ENCODE measurements around the gene ZBTB46.

Gene ZBTB46

GRCh38 chr20:63746751-63747315 is 84.2 kb downstream of the ZBTB46 start:
- no peak for DNase-seq (ENCODE audit: low read depth, low spot score)

- no peak for DNase-seq (ENCODE audit: low read depth, low spot score)
Measured at GRCh38 chr20:63745961-63746731, 84.9 kb downstream of the ZBTB46 start.

GRCh38 chr20:63745424-63745805 is 85.6 kb downstream of the ZBTB46 start:
- DNase-seq (ENCODE audit: low read depth, low spot score): no peak

GRCh38 chr20:63744574-63745423 is 86.3 kb downstream of the ZBTB46 start:
- no peak for DNase-seq (ENCODE audit: low read depth, low spot score)

GRCh38 chr20:63744158-63744557 is 86.9 kb downstream of the ZBTB46 start:
- no peak for DNase-seq (ENCODE audit: low read depth, low spot score)

GRCh38 chr20:63743210-63743970 is 87.7 kb downstream of the ZBTB46 start:
- DNase-seq (ENCODE audit: low read depth, low spot score): no peak

- no peak for DNase-seq (ENCODE audit: low read depth, low spot score)
Measured at GRCh38 chr20:63742381-63743024, 88.6 kb downstream of the ZBTB46 start.

- no peak for DNase-seq (ENCODE audit: low read depth, low spot score)
Measured at GRCh38 chr20:63741676-63742380, 89.2 kb downstream of the ZBTB46 start.

GRCh38 chr20:63741354-63741675 is 89.7 kb downstream of the ZBTB46 start:
- no peak for DNase-seq (ENCODE audit: low read depth, low spot score)

- DNase-seq (ENCODE audit: low read depth, low spot score): no peak
Measured at GRCh38 chr20:63740627-63741353, 90.3 kb downstream of the ZBTB46 start.

GRCh38 chr20:63740070-63740626 is 90.9 kb downstream of the ZBTB46 start:
- no peak for DNase-seq (ENCODE audit: low read depth, low spot score)

- no peak for DNase-seq (ENCODE audit: low read depth, low spot score)
Measured at GRCh38 chr20:63739130-63740069, 91.7 kb downstream of the ZBTB46 start, which contains the start of gene SLC2A4RG. TSS of gene SLC2A4RG (plus strand) at chr20:63739776. CDS start at chr20:63739913, 137 bp downstream.

- no peak for DNase-seq (ENCODE audit: low read depth, low spot score)
Measured at GRCh38 chr20:63738687-63739129, 92.4 kb downstream of the ZBTB46 start.

GRCh38 chr20:63737945-63738686 is 92.9 kb downstream of the ZBTB46 start:
- DNase-seq (ENCODE audit: low read depth, low spot score): no peak

- DNase-seq (ENCODE audit: low read depth, low spot score): no peak
Measured at GRCh38 chr20:63737695-63737944, 93.4 kb downstream of the ZBTB46 start.

GRCh38 chr20:63736893-63737694 is 94.0 kb downstream of the ZBTB46 start:
- DNase-seq (ENCODE audit: low read depth, low spot score): no peak

All from iPS DF 19.7 (cell line).